PC-9 (cell line): ENCODE results near the gene SLC18A3.

Experiments used
- CTCF ChIP-seq: fragments of 200-600 bp; sonication (generic); conservative IDR thresholded peaks from 2 replicates; pipeline ENCODE4 v1.6.1; 2017; ENCODE audit warnings: mixed run types, antibody characterized with exemption, mild to moderate bottlenecking, moderate library complexity
- EZH2 ChIP-seq: fragments of 200-600 bp; sonication (generic); IDR thresholded peaks from 2 replicates; pipeline ENCODE4 v1.8.0; 2017; ENCODE audit warnings: antibody characterized with exemption, low read depth

- TF ChIP-seq CTCF: no peak
- TF ChIP-seq EZH2: no peak
These were observed 45.6 kb upstream of the SLC18A3 start for GRCh38 chr10:49564461-49565009.
